Stomach (tissue), 4 donors: ENCODE data around the gene CETP.

Experiments
- CTCF ChIP-seq, 7 experiments: fragments of 450-650 bp in 4 of 7; fragments of 200-600 bp in 3 of 7; sonication (generic) in 3 of 7; IDR thresholded peaks; one replicate each; pipeline ENCODE4 v1.5.1; 2016 to 2019; ENCODE audit warnings: antibody characterized with exemption in 7 of 7, control low read depth in 2 of 7, mild to moderate bottlenecking in 1 of 7
- EP300 ChIP-seq: sonication (generic); formaldehyde crosslinking; IDR thresholded peaks from one replicate; pipeline ENCODE4 v1.6.1; 2017; ENCODE audit warnings: antibody characterized with exemption
- POLR2A ChIP-seq, 4 donors: fragments of 450-650 bp; IDR thresholded peaks; one replicate each; pipeline ENCODE4 v1.6.1; 2016; ENCODE audit warnings: antibody characterized with exemption in 4 of 4, control low read depth in 2 of 4, mild to moderate bottlenecking in 1 of 4, moderate library complexity in 1 of 4

- TF ChIP-seq CTCF (IDR thresholded peaks at IDR 0.05): no peak
- TF ChIP-seq POLR2A (IDR thresholded peaks at IDR 0.05): no peak
- no peak for TF ChIP-seq EP300
Observed at GRCh38 chr16:57007050-57007449, 45.3 kb downstream of the CETP start.
